ENCODE data around the gene DIAPH1. TPM values are rescaled to one million over a fixed set of nuclear protein-coding genes. Genes with fewer than 3 reads are reported as not detected.

The DIAPH1 gene
- total RNA-seq, 2 donors from 2014 or later: 256 to 327 TPM

DNA sequence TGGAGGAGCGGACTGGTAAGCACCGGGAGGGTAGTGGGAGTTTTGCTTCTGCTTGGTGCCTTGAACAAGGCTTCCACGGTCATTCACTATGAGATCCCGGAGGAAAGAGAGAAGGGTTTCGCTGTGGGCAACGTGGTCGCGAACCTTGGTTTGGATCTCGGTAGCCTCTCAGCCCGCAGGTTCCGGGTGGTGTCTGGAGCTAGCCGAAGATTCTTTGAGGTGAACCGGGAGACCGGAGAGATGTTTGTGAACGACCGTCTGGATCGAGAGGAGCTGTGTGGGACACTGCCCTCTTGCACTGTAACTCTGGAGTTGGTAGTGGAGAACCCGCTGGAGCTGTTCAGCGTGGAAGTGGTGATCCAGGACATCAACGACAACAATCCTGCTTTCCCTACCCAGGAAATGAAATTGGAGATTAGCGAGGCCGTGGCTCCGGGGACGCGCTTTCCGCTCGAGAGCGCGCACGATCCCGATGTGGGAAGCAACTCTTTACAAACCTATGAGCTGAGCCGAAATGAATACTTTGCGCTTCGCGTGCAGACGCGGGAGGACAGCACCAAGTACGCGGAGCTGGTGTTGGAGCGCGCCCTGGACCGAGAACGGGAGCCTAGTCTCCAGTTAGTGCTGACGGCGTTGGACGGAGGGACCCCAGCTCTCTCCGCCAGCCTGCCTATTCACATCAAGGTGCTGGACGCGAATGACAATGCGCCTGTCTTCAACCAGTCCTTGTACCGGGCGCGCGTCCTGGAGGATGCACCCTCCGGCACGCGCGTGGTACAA, 142.5 kb downstream of the DIAPH1 start:
- Mint-ChIP-seq H3K36me3 (ENCODE audit: low read depth) (peaks cover 2% of the 10 kb centered on the region), H3K4me3 (peak overlapping the region; percentile 91), H3K27me3 (peaks cover 78% of the 10 kb centered on the region), H3K4me1 (peaks cover 15% of the 10 kb centered on the region), H3K27ac (no peak overlapping the region)
- ATAC-seq: no peak
- no peak for DNase-seq
- no peaks in the 10 kb centered on the region for H3K9me3 ChIP-seq (ENCODE audit: control insufficient read depth, low read length, poor library complexity, severe bottlenecking)

- Mint-ChIP-seq H3K4me1 (peaks cover 15% of the 10 kb centered on the region), H3K4me3 (peak within 1 kb of the TSS; percentile 91), H3K27me3 (peaks cover 74% of the 10 kb centered on the region), H3K36me3 (ENCODE audit: low read depth) (peaks cover 2% of the 10 kb centered on the region), H3K27ac (no peak within 1 kb of the TSS)
- H3K9me3 ChIP-seq (ENCODE audit: control insufficient read depth, low read length, poor library complexity, severe bottlenecking): no peaks in the 10 kb centered on the region
- no peak for DNase-seq
- peak; percentile 75 for ATAC-seq
Measured at GRCh38 chr5:141475625-141476131, 143.1 kb downstream of the DIAPH1 start, which contains the start of gene PCDHGC3. Gene PCDHGC3 (plus strand): TSS chr5:141475966. CDS start chr5:141476117, 151 bp downstream.

DNA sequence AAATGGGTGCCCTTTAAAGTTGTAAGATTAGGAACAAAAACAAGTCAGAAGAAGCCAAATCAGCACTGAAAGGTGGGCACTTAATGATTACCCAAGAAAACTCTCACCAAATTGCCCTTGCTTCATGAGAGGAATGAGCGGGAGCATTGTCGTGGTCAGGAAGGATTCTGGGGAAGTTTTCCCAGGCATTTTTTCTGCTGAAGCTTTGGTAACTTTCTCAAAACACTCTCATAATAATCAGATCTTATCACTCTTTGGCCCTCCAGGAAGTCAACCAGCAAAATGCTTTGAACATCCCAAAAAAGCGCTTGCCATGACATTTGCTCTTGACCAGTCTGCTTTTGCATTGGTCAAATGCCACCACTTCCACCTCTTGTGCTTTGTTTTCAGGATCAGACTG, 153.4 kb downstream of the DIAPH1 start:
- no peak for DNase-seq
- Mint-ChIP-seq H3K27me3 (peaks cover 12% of the 10 kb centered on the region), H3K36me3 (ENCODE audit: low read depth) (no peaks in the 10 kb centered on the region), H3K27ac (no peak overlapping the region), H3K4me3 (no peak overlapping the region), H3K4me1 (no peaks in the 10 kb centered on the region)
- ATAC-seq: no peak
- H3K9me3 ChIP-seq (ENCODE audit: control insufficient read depth, low read length, poor library complexity, severe bottlenecking): no peaks in the 10 kb centered on the region

Other genes with a start within 250 kb of the DIAPH1 start
- under 1 TPM; 0.13 to 0.32 TPM for gene PCDHGB3, start 248.8 kb downstream of the DIAPH1 start, total RNA-seq
- gene PCDHGA6, start 245.1 kb downstream of the DIAPH1 start, total RNA-seq: under 1 TPM; 0.10 to 0.40 TPM
- gene PCDHGA7, start 236.3 kb downstream of the DIAPH1 start, total RNA-seq: under 1 TPM in 1 of 2 donors, not detected in 1; 0.25 TPM
- gene PCDHGB4, start 231.3 kb downstream of the DIAPH1 start, total RNA-seq: under 1 TPM; 0.08 to 0.10 TPM
- gene PCDHGA8, start 226.4 kb downstream of the DIAPH1 start, total RNA-seq: under 1 TPM in 1 of 2 donors, not detected in 1; 0.05 TPM
- gene PCDHGB5, start 221.1 kb downstream of the DIAPH1 start, total RNA-seq: under 1 TPM; 0.26 to 0.35 TPM
- not detected for gene PCDHGA9, start 216.2 kb downstream of the DIAPH1 start, total RNA-seq
- gene PCDHGB6, start 211.0 kb downstream of the DIAPH1 start, total RNA-seq: under 1 TPM; 0.10 to 0.20 TPM
- under 1 TPM; 0.10 to 0.18 TPM for gene PCDHGA10, start 206.0 kb downstream of the DIAPH1 start, total RNA-seq
- not detected for gene PCDHGB7, start 201.3 kb downstream of the DIAPH1 start, total RNA-seq
- gene PCDHGA11, start 197.9 kb downstream of the DIAPH1 start, total RNA-seq: not detected
- gene PCDHGA12, start 188.5 kb downstream of the DIAPH1 start, total RNA-seq: not detected
- gene PCDHGC3, start 143.0 kb downstream of the DIAPH1 start, total RNA-seq: not detected
- gene PCDHGC4, start 134.0 kb downstream of the DIAPH1 start, total RNA-seq: not detected
- gene PCDHGC5, start 129.9 kb downstream of the DIAPH1 start, total RNA-seq: not detected
- 10 to 100 TPM; 67.7 to 79.2 TPM for gene HDAC3, start 17.8 kb upstream of the DIAPH1 start, total RNA-seq
- 10 to 100 TPM; 17.2 to 17.8 TPM for gene RELL2, start 18.0 kb upstream of the DIAPH1 start, total RNA-seq
- 10 to 100 TPM; 77.6 to 82.2 TPM for gene FCHSD1, start 32.4 kb upstream of the DIAPH1 start, total RNA-seq
- gene ARAP3, start 63.2 kb upstream of the DIAPH1 start, total RNA-seq: 1 to 10 TPM; 1.3 to 3.2 TPM

All from T-helper 17 cell (primary cell).